ENCODE measurements around the gene PCDH7.

The PCDH7 gene

GRCh38 chr4:30728311-30728710, 8.1 kb downstream of the PCDH7 start:
- no peak for DNase-seq

- no peak for DNase-seq
Measured at GRCh38 chr4:30743897-30744296, 23.7 kb downstream of the PCDH7 start.

- DNase-seq: no peak
Measured at GRCh38 chr4:30744386-30744785, 24.2 kb downstream of the PCDH7 start.

GRCh38 chr4:30744957-30745640, 24.9 kb downstream of the PCDH7 start:
- no peak for DNase-seq

- no peak for DNase-seq
Measured at GRCh38 chr4:30746735-30747134, 26.6 kb downstream of the PCDH7 start.

- DNase-seq: no peak
Measured at GRCh38 chr4:30753316-30753715, 33.1 kb downstream of the PCDH7 start.

- DNase-seq: no peak
Measured at GRCh38 chr4:30754021-30754420, 33.9 kb downstream of the PCDH7 start.

- DNase-seq: no peak
Measured at GRCh38 chr4:30755346-30755745, 35.2 kb downstream of the PCDH7 start.

- no peak for DNase-seq
Measured at GRCh38 chr4:30756553-30756952, 36.4 kb downstream of the PCDH7 start.

GRCh38 chr4:30757357-30757756, 37.2 kb downstream of the PCDH7 start:
- no peak for DNase-seq

GRCh38 chr4:30760551-30760950, 40.4 kb downstream of the PCDH7 start:
- DNase-seq: no peak

- no peak for DNase-seq
Measured at GRCh38 chr4:30763321-30763727, 43.2 kb downstream of the PCDH7 start.

- DNase-seq: no peak
Measured at GRCh38 chr4:30765022-30765421, 44.9 kb downstream of the PCDH7 start.

GRCh38 chr4:30767147-30767845, 47.1 kb downstream of the PCDH7 start:
- no peak for DNase-seq

- DNase-seq: no peak
Measured at GRCh38 chr4:30768277-30768676, 48.1 kb downstream of the PCDH7 start.

GRCh38 chr4:30769093-30769492, 48.9 kb downstream of the PCDH7 start:
- DNase-seq: no peak

- DNase-seq: no peak
Measured at GRCh38 chr4:30770049-30770549, 49.9 kb downstream of the PCDH7 start.

GRCh38 chr4:30770812-30771211, 50.6 kb downstream of the PCDH7 start:
- DNase-seq: no peak

- no peak for DNase-seq
Measured at GRCh38 chr4:30776451-30776850, 56.3 kb downstream of the PCDH7 start.

GRCh38 chr4:30776921-30777415, 56.8 kb downstream of the PCDH7 start:
- no peak for DNase-seq

Measured in NK-92 treated with Interleukin-12 subunit alpha and Interleukin-12 subunit beta, amount 100 ng/mL, for 24 hours (cell line).